ENCODE data around the gene GPRC6A.

GPRC6A gene

GRCh38 chr6:116773886-116774285 is 55.0 kb downstream of the GPRC6A start:
- H3K4me1 ChIP-seq (ENCODE audit: low read depth, poor library complexity, severe bottlenecking) = no peaks in the 10 kb centered on the region
- no peaks in the 10 kb centered on the region for H3K27me3 ChIP-seq (ENCODE audit: insufficient read depth, low read depth)
- H2AFZ ChIP-seq (ENCODE audit: low read depth) = no peak overlapping the region
- H3K4me2 ChIP-seq = no peak overlapping the region
- H3K27ac ChIP-seq = no peak overlapping the region
- TF ChIP-seq CTCF (conservative IDR thresholded peaks at IDR 0.05; ENCODE audit: low read depth, low read length) = no peak
- no peaks in the 10 kb centered on the region for H4K20me1 ChIP-seq (ENCODE audit: insufficient read depth)
- no peak overlapping the region for H3K4me3 ChIP-seq (IDR thresholded peaks at IDR 0.05; ENCODE audit: insufficient read depth, low read depth, low read length)
- no peak overlapping the region for H3K9ac ChIP-seq
- H3K79me2 ChIP-seq (ENCODE audit: insufficient read depth, low read depth) = no peaks in the 10 kb centered on the region
- no peaks in the 10 kb centered on the region for H3K36me3 ChIP-seq (ENCODE audit: insufficient read depth)

- H3K4me3 ChIP-seq (IDR thresholded peaks at IDR 0.05; ENCODE audit: insufficient read depth, low read depth, low read length) = no peak overlapping the region
- H2AFZ ChIP-seq (ENCODE audit: low read depth) = no peak overlapping the region
- no peak overlapping the region for H3K9ac ChIP-seq
- H3K27me3 ChIP-seq (ENCODE audit: insufficient read depth, low read depth) = no peaks in the 10 kb centered on the region
- no peaks in the 10 kb centered on the region for H3K36me3 ChIP-seq (ENCODE audit: insufficient read depth)
- no peak overlapping the region for H3K4me2 ChIP-seq
- no peak overlapping the region for H3K27ac ChIP-seq
- H4K20me1 ChIP-seq (ENCODE audit: insufficient read depth) = no peaks in the 10 kb centered on the region
- no peak for TF ChIP-seq CTCF (conservative IDR thresholded peaks at IDR 0.05; ENCODE audit: low read depth, low read length)
- no peaks in the 10 kb centered on the region for H3K79me2 ChIP-seq (ENCODE audit: insufficient read depth, low read depth)
- no peaks in the 10 kb centered on the region for H3K4me1 ChIP-seq (ENCODE audit: low read depth, poor library complexity, severe bottlenecking)
Observed at GRCh38 chr6:116772450-116772849, 56.4 kb downstream of the GPRC6A start.

- Histone ChIP-seq H4K20me1 (ENCODE audit: insufficient read depth) (no peaks in the 10 kb centered on the region), H3K4me1 (ENCODE audit: low read depth, poor library complexity, severe bottlenecking) (no peaks in the 10 kb centered on the region), H3K36me3 (ENCODE audit: insufficient read depth) (no peaks in the 10 kb centered on the region), H3K79me2 (ENCODE audit: insufficient read depth, low read depth) (no peaks in the 10 kb centered on the region), H3K4me2 (no peak overlapping the region), H3K27ac (no peak overlapping the region), H2AFZ (ENCODE audit: low read depth) (no peak overlapping the region), H3K4me3 (IDR thresholded peaks at IDR 0.05; ENCODE audit: insufficient read depth, low read depth, low read length) (no peak overlapping the region), H3K27me3 (ENCODE audit: insufficient read depth, low read depth) (no peaks in the 10 kb centered on the region), H3K9ac (no peak overlapping the region)
- no peak for TF ChIP-seq CTCF (conservative IDR thresholded peaks at IDR 0.05; ENCODE audit: low read depth, low read length)
Observed at GRCh38 chr6:116767715-116768114, 61.2 kb downstream of the GPRC6A start.

GRCh38 chr6:116766506-116767176 is 62.2 kb downstream of the GPRC6A start:
- no peak for TF ChIP-seq CTCF (conservative IDR thresholded peaks at IDR 0.05; ENCODE audit: low read depth, low read length)
- no peak overlapping the region for H3K9ac ChIP-seq
- no peaks in the 10 kb centered on the region for H3K27me3 ChIP-seq (ENCODE audit: insufficient read depth, low read depth)
- H2AFZ ChIP-seq (ENCODE audit: low read depth) = no peak overlapping the region
- H3K36me3 ChIP-seq (ENCODE audit: insufficient read depth) = no peaks in the 10 kb centered on the region
- H3K27ac ChIP-seq = no peak overlapping the region
- no peak overlapping the region for H3K4me3 ChIP-seq (IDR thresholded peaks at IDR 0.05; ENCODE audit: insufficient read depth, low read depth, low read length)
- no peaks in the 10 kb centered on the region for H3K4me1 ChIP-seq (ENCODE audit: low read depth, poor library complexity, severe bottlenecking)
- no peak overlapping the region for H3K4me2 ChIP-seq
- H3K79me2 ChIP-seq (ENCODE audit: insufficient read depth, low read depth) = no peaks in the 10 kb centered on the region
- no peaks in the 10 kb centered on the region for H4K20me1 ChIP-seq (ENCODE audit: insufficient read depth)

Measured in KMS-11 (cell line).